ENCODE measurements around the gene MRO.

DNA sequence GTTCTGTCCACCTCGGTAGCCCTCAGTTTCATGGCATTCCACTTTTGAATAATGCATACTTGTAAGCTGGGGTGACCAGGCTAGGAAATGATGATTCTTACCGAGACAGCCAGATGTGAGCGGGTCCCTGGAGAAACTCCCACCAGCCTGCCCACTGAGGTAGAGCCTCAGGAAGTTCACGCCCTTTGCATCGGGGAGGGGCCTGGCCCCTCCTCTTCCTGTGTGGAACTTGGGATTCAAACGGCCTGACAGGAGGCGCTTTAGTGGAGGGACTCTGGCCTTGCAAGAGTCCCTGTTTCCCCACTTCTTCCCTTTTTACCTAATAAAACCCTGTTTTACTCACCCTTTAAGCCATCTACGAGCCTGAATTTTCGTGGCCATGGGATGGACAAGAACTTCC, 44.6 kb downstream of the MRO start:
- TF ChIP-seq, protein P1, sequence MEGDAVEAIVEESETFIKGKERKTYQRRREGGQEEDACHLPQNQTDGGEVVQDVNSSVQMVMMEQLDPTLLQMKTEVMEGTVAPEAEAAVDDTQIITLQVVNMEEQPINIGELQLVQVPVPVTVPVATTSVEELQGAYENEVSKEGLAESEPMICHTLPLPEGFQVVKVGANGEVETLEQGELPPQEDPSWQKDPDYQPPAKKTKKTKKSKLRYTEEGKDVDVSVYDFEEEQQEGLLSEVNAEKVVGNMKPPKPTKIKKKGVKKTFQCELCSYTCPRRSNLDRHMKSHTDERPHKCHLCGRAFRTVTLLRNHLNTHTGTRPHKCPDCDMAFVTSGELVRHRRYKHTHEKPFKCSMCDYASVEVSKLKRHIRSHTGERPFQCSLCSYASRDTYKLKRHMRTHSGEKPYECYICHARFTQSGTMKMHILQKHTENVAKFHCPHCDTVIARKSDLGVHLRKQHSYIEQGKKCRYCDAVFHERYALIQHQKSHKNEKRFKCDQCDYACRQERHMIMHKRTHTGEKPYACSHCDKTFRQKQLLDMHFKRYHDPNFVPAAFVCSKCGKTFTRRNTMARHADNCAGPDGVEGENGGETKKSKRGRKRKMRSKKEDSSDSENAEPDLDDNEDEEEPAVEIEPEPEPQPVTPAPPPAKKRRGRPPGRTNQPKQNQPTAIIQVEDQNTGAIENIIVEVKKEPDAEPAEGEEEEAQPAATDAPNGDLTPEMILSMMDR (IDR thresholded peaks at IDR 0.05), result no peak
- no peak for TF ChIP-seq POLR2AphosphoS5 (IDR thresholded peaks at IDR 0.05; ENCODE audit: low read depth, low read length)
- TF ChIP-seq RFX5 (IDR thresholded peaks at IDR 0.05; ENCODE audit: low read length), result no peak
- TF ChIP-seq EP300 (IDR thresholded peaks at IDR 0.05; ENCODE audit: borderline replicate concordance in 1 of 2, low read depth in 1 of 2, low read length in 1 of 2), result no peak
- TF ChIP-seq RAD21 (IDR thresholded peaks at IDR 0.05; ENCODE audit: low read length), result no peak
- TF ChIP-seq, protein P2, sequence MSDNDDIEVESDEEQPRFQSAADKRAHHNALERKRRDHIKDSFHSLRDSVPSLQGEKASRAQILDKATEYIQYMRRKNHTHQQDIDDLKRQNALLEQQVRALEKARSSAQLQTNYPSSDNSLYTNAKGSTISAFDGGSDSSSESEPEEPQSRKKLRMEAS (IDR thresholded peaks at IDR 0.05; ENCODE audit: low read depth), result no peak
- TF ChIP-seq SIN3A (IDR thresholded peaks at IDR 0.05; ENCODE audit: borderline replicate concordance, low read depth, low read length), result no peak
- TF ChIP-seq EZH2phosphoT487 (IDR thresholded peaks at IDR 0.05; ENCODE audit: borderline replicate concordance, low read depth), result no peak
- TF ChIP-seq, protein P3, sequence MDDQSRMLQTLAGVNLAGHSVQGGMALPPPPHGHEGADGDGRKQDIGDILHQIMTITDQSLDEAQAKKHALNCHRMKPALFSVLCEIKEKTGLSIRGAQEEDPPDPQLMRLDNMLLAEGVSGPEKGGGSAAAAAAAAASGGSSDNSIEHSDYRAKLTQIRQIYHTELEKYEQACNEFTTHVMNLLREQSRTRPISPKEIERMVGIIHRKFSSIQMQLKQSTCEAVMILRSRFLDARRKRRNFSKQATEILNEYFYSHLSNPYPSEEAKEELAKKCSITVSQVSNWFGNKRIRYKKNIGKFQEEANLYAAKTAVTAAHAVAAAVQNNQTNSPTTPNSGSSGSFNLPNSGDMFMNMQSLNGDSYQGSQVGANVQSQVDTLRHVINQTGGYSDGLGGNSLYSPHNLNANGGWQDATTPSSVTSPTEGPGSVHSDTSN (IDR thresholded peaks at IDR 0.05), result no peak
- TF ChIP-seq JUND (IDR thresholded peaks at IDR 0.05), result no peak
- no peak for TF ChIP-seq MEF2A (IDR thresholded peaks at IDR 0.05; ENCODE audit: borderline replicate concordance, low read depth)
- no peak for TF ChIP-seq RXRA (IDR thresholded peaks at IDR 0.05; ENCODE audit: borderline replicate concordance, low read depth)

All from SK-N-SH (cell line).